CD4-positive, alpha-beta T cell treated with Interleukin-15 for 4 hours (primary cell): ENCODE results near the gene TMEM52.
"Not testable (repeated sequence)": the region's sequence is repeated elsewhere in the genome, so short reads cannot be mapped to it uniquely, and the experiment has no call there.

Experiments used
- DNase-seq: peaks from one replicate; pipeline ENCODE4 v3.0.0-alpha.2; 2020; ENCODE audit warnings: low spot score

Gene TMEM52

GRCh38 chr1:1946540-1946939 lies 27.5 kb upstream of the TMEM52 start:
- no peak for DNase-seq

- no peak for DNase-seq
Observed at GRCh38 chr1:1945782-1946393, 26.8 kb upstream of the TMEM52 start.

- DNase-seq = peak; percentile 44
Observed at GRCh38 chr1:1943834-1944570, 24.9 kb upstream of the TMEM52 start.

GRCh38 chr1:1942753-1943656 lies 23.9 kb upstream of the TMEM52 start:
- DNase-seq = no peak

GRCh38 chr1:1941868-1942752 lies 23.0 kb upstream of the TMEM52 start:
- DNase-seq = no peak

- DNase-seq = no peak
Observed at GRCh38 chr1:1941211-1941841, 22.2 kb upstream of the TMEM52 start.

GRCh38 chr1:1940123-1940425 lies 21.0 kb upstream of the TMEM52 start:
- no peak for DNase-seq

GRCh38 chr1:1939296-1940122 lies 20.4 kb upstream of the TMEM52 start:
- DNase-seq = no peak

- DNase-seq = no peak
Observed at GRCh38 chr1:1938613-1939295, 19.7 kb upstream of the TMEM52 start.

- DNase-seq = no peak
Observed at GRCh38 chr1:1938276-1938573, 19.1 kb upstream of the TMEM52 start.

- DNase-seq = no peak
Observed at GRCh38 chr1:1937549-1938275, 18.6 kb upstream of the TMEM52 start.

GRCh38 chr1:1937061-1937460 lies 18.0 kb upstream of the TMEM52 start:
- DNase-seq = no peak

GRCh38 chr1:1934848-1935247 lies 15.8 kb upstream of the TMEM52 start:
- DNase-seq = not testable (repeated sequence)

GRCh38 chr1:1929639-1930545 lies 10.8 kb upstream of the TMEM52 start:
- DNase-seq = no peak

- no peak for DNase-seq
Observed at GRCh38 chr1:1929102-1929638, 10.1 kb upstream of the TMEM52 start.

GRCh38 chr1:1928231-1929101 lies 9.4 kb upstream of the TMEM52 start:
- DNase-seq = no peak

- no peak for DNase-seq
Observed at GRCh38 chr1:1927751-1928150, 8.7 kb upstream of the TMEM52 start.
